Mucosa of descending colon (tissue), 3 donors: ENCODE measurements around the gene NOG. TPM values are rescaled to one million over a fixed set of nuclear protein-coding genes. Genes with fewer than 3 reads are reported as not detected.

Source experiments
- ATAC-seq: fragments of 200-7000 bp; cut with Tn5 transposase; one replicate; pipeline ENCODE4 v1.9.1; 2020; ENCODE audit warnings: mild to moderate bottlenecking, moderate library complexity
- DNase-seq, 3 donors: peaks; one replicate each; pipeline ENCODE4 v3.0.0-alpha.2; 2020
- H3K36me3 ChIP-seq: fragments of 200-600 bp; one replicate; pipeline ENCODE4 v1.8.0; 2021; ENCODE audit warnings: low read depth, mild to moderate bottlenecking
- H3K4me1 ChIP-seq: fragments of 200-600 bp; one replicate; pipeline ENCODE4 v1.8.0; 2021; ENCODE audit warnings: low read depth, mild to moderate bottlenecking
- H3K4me3 ChIP-seq: fragments of 200-600 bp; one replicate; pipeline ENCODE4 v1.8.0; 2021; ENCODE audit warnings: mild to moderate bottlenecking
- H3K9me3 ChIP-seq: fragments of 200-600 bp; one replicate; pipeline ENCODE4 v1.8.0; 2021; ENCODE audit warnings: mild to moderate bottlenecking
- intact Hi-C, 2 donors: fragments of 100-400 bp; cut with DNase I in 1 of 2; cut with micrococcal nuclease in 1 of 2; formaldehyde crosslinking; loops; one replicate each; pipeline versions ENCODE4 v1.11.0 to v1.11.1; 2022; cut with DNase I, micrococcal nuclease
- total RNA-seq, 3 donors: library from RNA; stranded (reverse); fragmentation: NEBNext Ultra II Directional in 2 of 3; extraction: Animal tissue kit (Norgen Biotek cat#: 25700) in 2 of 3; gene quantifications; one replicate each; pipeline versions ENCODE4 v1.2.1 to v1.2.4, GENCODE V29; 2021 to 2023
- TF ChIP-seq, protein P1 (sequence below): fragments of 200-600 bp; IDR thresholded peaks from one replicate; pipeline ENCODE4 v1.8.0; 2022; ENCODE audit warnings: antibody characterized with exemption, mild to moderate bottlenecking
- donor health status: DM: no; HTN: no; CAD: no; lungs with moderate emphysema.
- donor health status: DM: no; HTN: no; CAD: no.
- donor health status: DM: no; HTN: yes; CAD: no.

The NOG gene
- total RNA-seq, 3 donors from 2014 or later, result 0.14 to 0.32 TPM; not detected in 1

DNA sequence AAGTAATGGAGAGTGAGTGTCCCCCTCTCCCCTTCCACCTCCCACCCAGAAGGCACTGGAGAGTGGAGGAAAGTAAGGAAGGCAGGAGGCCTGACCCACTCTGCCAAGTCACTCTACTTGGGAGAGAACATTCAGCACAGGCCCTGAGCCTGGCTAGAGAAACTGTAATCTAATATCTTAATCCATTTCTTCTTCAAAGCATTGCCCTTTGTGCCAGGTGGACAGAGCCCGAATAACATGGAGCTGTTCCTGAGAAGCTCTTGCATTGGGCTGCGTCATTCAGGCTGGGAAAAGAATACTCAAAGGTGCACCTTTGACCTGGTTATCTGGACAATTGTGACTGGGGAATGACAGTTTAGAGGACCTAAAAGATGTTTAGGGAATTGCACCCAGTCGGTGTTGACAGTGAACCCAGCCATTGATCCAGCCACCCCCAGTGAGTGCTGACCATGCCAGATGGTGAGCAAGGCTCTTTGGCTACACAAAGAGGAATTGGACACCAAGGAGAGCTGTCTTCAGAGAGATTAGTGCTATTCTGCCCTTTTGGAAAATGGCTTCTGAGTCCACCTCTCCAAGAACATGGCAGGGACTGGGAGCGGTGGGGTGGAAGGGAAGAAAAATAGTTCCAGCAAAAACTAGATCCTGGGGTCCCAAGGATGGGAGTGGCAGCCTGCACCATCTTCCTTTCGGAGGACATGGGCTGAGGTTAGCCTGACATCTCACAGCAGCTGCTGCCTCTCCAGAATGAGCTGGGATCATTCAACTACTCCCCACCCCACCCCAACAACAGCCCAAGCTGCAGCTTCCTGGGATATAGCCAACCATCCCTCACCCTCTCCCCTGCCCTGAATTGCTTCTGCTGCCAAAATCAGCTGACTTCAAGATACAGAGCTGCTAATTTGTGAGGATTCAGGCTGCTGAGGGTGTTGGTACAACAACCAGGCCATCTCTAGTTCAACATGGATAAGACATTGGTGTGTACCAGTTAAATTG lies 11.6 kb upstream of the NOG start:
- ATAC-seq (no peak), DNase-seq (no peak)
- intact Hi-C loops, result no loop called here
- H3K36me3 ChIP-seq, result no peaks in the 10 kb centered on the region
- no peak overlapping the region for H3K4me3 ChIP-seq
- no peaks in the 10 kb centered on the region for H3K9me3 ChIP-seq
- TF ChIP-seq, protein P1, sequence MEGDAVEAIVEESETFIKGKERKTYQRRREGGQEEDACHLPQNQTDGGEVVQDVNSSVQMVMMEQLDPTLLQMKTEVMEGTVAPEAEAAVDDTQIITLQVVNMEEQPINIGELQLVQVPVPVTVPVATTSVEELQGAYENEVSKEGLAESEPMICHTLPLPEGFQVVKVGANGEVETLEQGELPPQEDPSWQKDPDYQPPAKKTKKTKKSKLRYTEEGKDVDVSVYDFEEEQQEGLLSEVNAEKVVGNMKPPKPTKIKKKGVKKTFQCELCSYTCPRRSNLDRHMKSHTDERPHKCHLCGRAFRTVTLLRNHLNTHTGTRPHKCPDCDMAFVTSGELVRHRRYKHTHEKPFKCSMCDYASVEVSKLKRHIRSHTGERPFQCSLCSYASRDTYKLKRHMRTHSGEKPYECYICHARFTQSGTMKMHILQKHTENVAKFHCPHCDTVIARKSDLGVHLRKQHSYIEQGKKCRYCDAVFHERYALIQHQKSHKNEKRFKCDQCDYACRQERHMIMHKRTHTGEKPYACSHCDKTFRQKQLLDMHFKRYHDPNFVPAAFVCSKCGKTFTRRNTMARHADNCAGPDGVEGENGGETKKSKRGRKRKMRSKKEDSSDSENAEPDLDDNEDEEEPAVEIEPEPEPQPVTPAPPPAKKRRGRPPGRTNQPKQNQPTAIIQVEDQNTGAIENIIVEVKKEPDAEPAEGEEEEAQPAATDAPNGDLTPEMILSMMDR, result no peak
- H3K4me1 ChIP-seq, result no peaks in the 10 kb centered on the region

DNA sequence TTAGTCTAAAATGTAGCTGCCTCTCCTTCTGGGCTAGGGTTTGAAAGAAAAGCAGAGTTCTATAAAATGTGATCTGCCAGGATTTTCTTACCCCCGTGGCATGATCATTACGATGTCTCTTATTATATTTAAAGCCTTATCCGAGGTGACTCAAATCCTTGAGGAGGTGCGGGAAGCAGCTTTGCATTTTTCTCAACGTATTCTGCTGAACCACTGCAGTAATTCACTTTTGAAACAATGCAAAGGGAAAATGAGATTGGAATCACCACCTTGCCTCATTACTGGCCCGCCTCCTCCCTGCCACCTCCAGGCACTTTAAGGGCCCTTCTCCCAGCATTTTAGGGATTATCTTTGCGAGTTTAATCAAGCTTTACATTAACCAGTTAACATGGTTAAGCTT lies 9.7 kb upstream of the NOG start:
- ATAC-seq, result no peak
- no peaks in the 10 kb centered on the region for H3K9me3 ChIP-seq
- H3K4me1 ChIP-seq, result no peaks in the 10 kb centered on the region
- intact Hi-C loops, result no loop called here
- no peak for DNase-seq
- TF ChIP-seq, protein P1, result no peak
- H3K36me3 ChIP-seq, result no peaks in the 10 kb centered on the region
- no peak overlapping the region for H3K4me3 ChIP-seq

DNA sequence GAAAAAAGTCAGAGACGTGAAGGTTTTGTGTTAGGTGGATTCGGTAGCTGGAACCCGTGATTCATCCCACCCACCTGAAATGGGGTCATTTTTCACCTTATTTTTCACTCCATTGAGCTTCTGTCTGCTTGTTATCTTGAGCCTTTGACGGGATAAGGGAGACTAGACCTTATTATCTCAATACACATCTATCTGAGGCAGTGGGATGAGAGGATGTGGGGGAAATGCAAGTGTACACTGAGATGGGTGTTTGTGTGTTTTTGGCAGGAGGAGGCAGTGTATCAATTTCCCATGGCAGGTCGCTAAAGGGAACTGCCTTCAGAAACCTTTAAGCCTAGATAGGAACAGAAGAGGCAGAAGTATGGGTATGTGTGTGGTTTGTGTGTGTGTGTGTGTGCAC lies 6.2 kb upstream of the NOG start:
- TF ChIP-seq, protein P1, result no peak
- Histone ChIP-seq H3K36me3 (no peaks in the 10 kb centered on the region), H3K4me1 (no peaks in the 10 kb centered on the region), H3K4me3 (no peak overlapping the region), H3K9me3 (no peaks in the 10 kb centered on the region)
- no peak for ATAC-seq
- intact Hi-C loops, result no loop called here
- DNase-seq, result no peak

DNA sequence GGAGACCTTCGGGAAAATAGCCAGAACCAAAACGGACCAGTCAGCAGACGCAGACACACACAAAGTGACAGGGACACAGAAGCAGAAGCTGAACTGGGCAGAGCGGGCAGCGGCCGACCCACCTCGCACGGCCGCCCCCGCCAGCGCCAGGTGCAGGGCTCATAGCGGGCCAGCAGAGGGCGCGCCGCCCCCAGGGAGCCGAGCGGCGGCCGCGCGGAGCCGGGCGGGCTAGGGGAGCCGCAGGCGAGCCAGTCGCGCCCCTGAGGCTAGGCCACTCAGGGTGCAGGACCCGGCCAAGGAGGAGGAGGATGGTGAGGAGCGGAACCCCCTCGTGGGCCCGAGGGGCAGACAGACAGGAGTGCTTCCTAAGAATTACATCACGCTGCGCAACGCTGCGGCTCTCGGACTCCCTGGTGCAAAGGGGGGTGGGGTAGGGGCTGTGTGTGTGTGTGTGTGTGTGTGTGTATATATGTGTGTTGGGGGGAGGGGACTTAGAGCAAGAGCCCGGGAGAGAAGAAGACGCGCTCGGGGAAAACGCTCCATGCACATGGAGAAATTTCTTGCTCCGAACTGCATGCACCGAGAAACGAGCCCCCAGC lies 913 bp upstream of the NOG start:
- intact Hi-C loops, result loop anchor here (1.0 to 5.0 kb wide), 2 partner anchors 124 to 125 kb away; no protein-coding TSS in a partner anchor
- TF ChIP-seq, protein P1, result peak; percentile 91
- H3K4me3 ChIP-seq, result no peak overlapping the region
- ATAC-seq (peak; percentile 77), DNase-seq (peak in 2 of 3 donors; percentile 58 to 68)
- no peaks in the 10 kb centered on the region for H3K36me3 ChIP-seq
- H3K4me1 ChIP-seq, result peaks cover 29% of the 10 kb centered on the region
- no peaks in the 10 kb centered on the region for H3K9me3 ChIP-seq

DNA sequence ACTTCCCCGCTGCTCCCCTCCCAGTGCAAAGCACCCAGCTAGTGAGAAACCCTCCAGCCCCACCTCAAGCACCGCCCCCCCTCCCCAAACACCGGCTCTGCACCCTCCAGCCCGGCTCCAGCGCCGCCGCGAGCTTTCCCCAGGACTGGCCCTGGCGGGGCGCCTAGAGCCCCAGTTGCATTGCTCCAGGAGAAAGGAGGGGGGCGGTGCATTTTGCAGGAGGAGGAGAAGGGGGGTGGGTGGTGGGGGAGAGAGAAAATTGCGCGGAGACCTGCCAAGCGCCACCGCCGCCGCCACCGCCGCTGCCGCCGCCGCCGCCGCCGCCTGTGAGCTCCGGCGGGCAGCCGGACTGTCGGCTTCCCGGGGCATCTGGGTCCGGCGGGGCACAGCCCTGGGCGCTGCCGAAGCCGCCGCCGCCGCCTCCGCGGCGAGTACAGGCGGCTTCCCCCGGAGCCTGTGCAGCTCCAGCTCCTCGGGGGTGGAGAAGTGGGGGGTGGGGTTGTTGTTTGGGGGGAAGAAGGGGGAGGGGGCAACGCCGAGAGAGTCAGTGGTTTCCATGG lies 333 bp upstream of the NOG start:
- peak; percentile 65 for ATAC-seq
- peak in 2 of 3 donors; percentile 39 to 56 for DNase-seq
- TF ChIP-seq, protein P1, result no peak
- H3K9me3 ChIP-seq, result no peaks in the 10 kb centered on the region
- no peaks in the 10 kb centered on the region for H3K36me3 ChIP-seq
- intact Hi-C loops, result loop anchor here in 1 of 2 donors (5.0 kb wide), 1 partner anchor 124 kb away; no protein-coding TSS in a partner anchor
- peaks cover 32% of the 10 kb centered on the region for H3K4me1 ChIP-seq
- no peak overlapping the region for H3K4me3 ChIP-seq
